Measurements from ENCODE around the gene CDH4.

DNA sequence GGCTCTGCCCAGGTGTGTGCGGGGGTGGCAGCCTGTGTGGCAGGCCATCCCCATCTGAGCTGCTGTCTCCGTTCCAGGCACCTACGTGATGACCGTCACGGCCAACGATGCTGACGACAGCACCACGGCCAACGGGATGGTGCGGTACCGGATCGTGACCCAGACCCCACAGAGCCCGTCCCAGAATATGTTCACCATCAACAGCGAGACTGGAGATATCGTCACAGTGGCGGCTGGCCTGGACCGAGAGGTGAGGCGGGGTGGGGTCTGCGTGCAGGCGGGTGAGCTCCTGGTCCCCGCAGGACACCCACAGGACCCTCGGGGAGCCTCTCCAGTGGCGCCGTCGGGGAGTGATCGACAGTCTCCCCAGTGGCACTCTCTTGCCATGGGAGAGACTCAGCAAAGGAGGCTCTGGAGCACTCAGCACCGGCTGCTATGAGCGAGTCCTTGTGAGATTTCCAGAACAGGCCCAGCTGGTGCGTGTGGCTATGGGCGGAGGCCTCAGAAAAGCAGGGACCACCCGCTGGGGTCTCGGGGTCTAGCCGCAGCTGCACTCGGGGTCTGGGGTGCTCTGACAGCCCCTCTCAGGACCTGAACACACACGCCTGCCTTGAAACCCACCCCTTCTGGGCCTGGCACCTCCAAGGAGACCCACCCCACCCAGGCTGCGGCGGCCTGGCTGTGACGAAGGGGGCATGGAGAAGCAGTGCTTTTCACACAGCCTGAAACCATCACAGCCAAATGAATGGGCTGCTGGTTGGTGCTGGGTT, 621.8 kb downstream of the CDH4 start:
- TF ChIP-seq, protein P1, sequence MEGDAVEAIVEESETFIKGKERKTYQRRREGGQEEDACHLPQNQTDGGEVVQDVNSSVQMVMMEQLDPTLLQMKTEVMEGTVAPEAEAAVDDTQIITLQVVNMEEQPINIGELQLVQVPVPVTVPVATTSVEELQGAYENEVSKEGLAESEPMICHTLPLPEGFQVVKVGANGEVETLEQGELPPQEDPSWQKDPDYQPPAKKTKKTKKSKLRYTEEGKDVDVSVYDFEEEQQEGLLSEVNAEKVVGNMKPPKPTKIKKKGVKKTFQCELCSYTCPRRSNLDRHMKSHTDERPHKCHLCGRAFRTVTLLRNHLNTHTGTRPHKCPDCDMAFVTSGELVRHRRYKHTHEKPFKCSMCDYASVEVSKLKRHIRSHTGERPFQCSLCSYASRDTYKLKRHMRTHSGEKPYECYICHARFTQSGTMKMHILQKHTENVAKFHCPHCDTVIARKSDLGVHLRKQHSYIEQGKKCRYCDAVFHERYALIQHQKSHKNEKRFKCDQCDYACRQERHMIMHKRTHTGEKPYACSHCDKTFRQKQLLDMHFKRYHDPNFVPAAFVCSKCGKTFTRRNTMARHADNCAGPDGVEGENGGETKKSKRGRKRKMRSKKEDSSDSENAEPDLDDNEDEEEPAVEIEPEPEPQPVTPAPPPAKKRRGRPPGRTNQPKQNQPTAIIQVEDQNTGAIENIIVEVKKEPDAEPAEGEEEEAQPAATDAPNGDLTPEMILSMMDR (optimal IDR thresholded peaks at IDR 0.05 in 1 of 3, IDR thresholded peaks at IDR 0.05 in 1 of 3, conservative IDR thresholded peaks at IDR 0.05 in 1 of 3; ENCODE audit: extremely low read depth in 1 of 3, insufficient read depth in 2 of 3, low read length in 3 of 3): no peak
- TF ChIP-seq EZH2 (IDR thresholded peaks at IDR 0.05; ENCODE audit: low read length): no peak

Data from keratinocyte (primary cell).